ENCODE results near the gene HSPA12B.

HSPA12B gene

GRCh38 chr20:3702611-3703391, 29.7 kb upstream of the HSPA12B start:
- in situ Hi-C loops (cut with HindIII; ENCODE audit: low pct_ligation_motif_present, low pct_unique_long_range_greater_than_20kb, low sequenced_read_pairs), result no loop called here
- DNase-seq, result no peak

- in situ Hi-C loops (cut with HindIII; ENCODE audit: low pct_ligation_motif_present, low pct_unique_long_range_greater_than_20kb, low sequenced_read_pairs), result no loop called here
- no peak for DNase-seq
Observed at GRCh38 chr20:3704087-3704486, 28.4 kb upstream of the HSPA12B start.

- DNase-seq, result no peak
- in situ Hi-C loops (cut with HindIII; ENCODE audit: low pct_ligation_motif_present, low pct_unique_long_range_greater_than_20kb, low sequenced_read_pairs), result no loop called here
Observed at GRCh38 chr20:3705491-3705969, 27.0 kb upstream of the HSPA12B start.

GRCh38 chr20:3705970-3706739, 26.3 kb upstream of the HSPA12B start:
- in situ Hi-C loops (cut with HindIII; ENCODE audit: low pct_ligation_motif_present, low pct_unique_long_range_greater_than_20kb, low sequenced_read_pairs), result no loop called here

GRCh38 chr20:3706774-3707507, 25.5 kb upstream of the HSPA12B start:
- no peak for DNase-seq
- in situ Hi-C loops (cut with HindIII; ENCODE audit: low pct_ligation_motif_present, low pct_unique_long_range_greater_than_20kb, low sequenced_read_pairs), result no loop called here

More at GRCh38 chr20:3705970-3706739, 26.3 kb upstream of the HSPA12B start:
- no peak for DNase-seq

- no peak for DNase-seq
- in situ Hi-C loops (cut with HindIII; ENCODE audit: low pct_ligation_motif_present, low pct_unique_long_range_greater_than_20kb, low sequenced_read_pairs), result no loop called here
Observed at GRCh38 chr20:3707508-3707899, 25.0 kb upstream of the HSPA12B start.

GRCh38 chr20:3710011-3710466, 22.4 kb upstream of the HSPA12B start:
- DNase-seq, result no peak

GRCh38 chr20:3710703-3711483, 21.6 kb upstream of the HSPA12B start:
- DNase-seq, result peak; percentile 43
- in situ Hi-C loops (cut with HindIII; ENCODE audit: low pct_ligation_motif_present, low pct_unique_long_range_greater_than_20kb, low sequenced_read_pairs), result no loop called here

More at GRCh38 chr20:3710011-3710466, 22.4 kb upstream of the HSPA12B start:
- in situ Hi-C loops (cut with HindIII; ENCODE audit: low pct_ligation_motif_present, low pct_unique_long_range_greater_than_20kb, low sequenced_read_pairs), result no loop called here

- in situ Hi-C loops (cut with HindIII; ENCODE audit: low pct_ligation_motif_present, low pct_unique_long_range_greater_than_20kb, low sequenced_read_pairs), result no loop called here
- DNase-seq, result no peak
Observed at GRCh38 chr20:3711484-3711941, 21.0 kb upstream of the HSPA12B start.

- in situ Hi-C loops (cut with HindIII; ENCODE audit: low pct_ligation_motif_present, low pct_unique_long_range_greater_than_20kb, low sequenced_read_pairs), result no loop called here
- no peak for DNase-seq
Observed at GRCh38 chr20:3712279-3712873, 20.1 kb upstream of the HSPA12B start, which contains the start of gene SIGLEC1. SIGLEC1 (minus strand) TSS chr20:3712600; CDS start chr20:3707128, 5,472 bp downstream.

- in situ Hi-C loops (cut with HindIII; ENCODE audit: low pct_ligation_motif_present, low pct_unique_long_range_greater_than_20kb, low sequenced_read_pairs), result no loop called here
- DNase-seq, result no peak
Observed at GRCh38 chr20:3714092-3714491, 18.4 kb upstream of the HSPA12B start.

- in situ Hi-C loops (cut with HindIII; ENCODE audit: low pct_ligation_motif_present, low pct_unique_long_range_greater_than_20kb, low sequenced_read_pairs), result no loop called here
- DNase-seq, result peak; percentile 37
Observed at GRCh38 chr20:3716195-3716834, 16.2 kb upstream of the HSPA12B start.

GRCh38 chr20:3719046-3719445, 13.4 kb upstream of the HSPA12B start:
- in situ Hi-C loops (cut with HindIII; ENCODE audit: low pct_ligation_motif_present, low pct_unique_long_range_greater_than_20kb, low sequenced_read_pairs), result no loop called here

GRCh38 chr20:3720068-3720467, 12.4 kb upstream of the HSPA12B start:
- no peak for DNase-seq
- in situ Hi-C loops (cut with HindIII; ENCODE audit: low pct_ligation_motif_present, low pct_unique_long_range_greater_than_20kb, low sequenced_read_pairs), result no loop called here

More at GRCh38 chr20:3719046-3719445, 13.4 kb upstream of the HSPA12B start:
- no peak for DNase-seq

GRCh38 chr20:3720626-3721025, 11.9 kb upstream of the HSPA12B start:
- no peak for DNase-seq
- in situ Hi-C loops (cut with HindIII; ENCODE audit: low pct_ligation_motif_present, low pct_unique_long_range_greater_than_20kb, low sequenced_read_pairs), result no loop called here

GRCh38 chr20:3721912-3722311, 10.6 kb upstream of the HSPA12B start:
- in situ Hi-C loops (cut with HindIII; ENCODE audit: low pct_ligation_motif_present, low pct_unique_long_range_greater_than_20kb, low sequenced_read_pairs), result no loop called here
- no peak for DNase-seq

GRCh38 chr20:3723284-3723683, 9.2 kb upstream of the HSPA12B start:
- in situ Hi-C loops (cut with HindIII; ENCODE audit: low pct_ligation_motif_present, low pct_unique_long_range_greater_than_20kb, low sequenced_read_pairs), result no loop called here
- no peak for DNase-seq

All from ACHN (cell line).